ENCODE measurements around the gene RAB11FIP4. TPM values are rescaled to one million over a fixed set of nuclear protein-coding genes. Genes with fewer than 3 reads are reported as not detected.

Gene RAB11FIP4
- total and polyA plus RNA-seq, 2 of the 8 experiments (the other 6 are each of a cell fraction or from before 2014, with no cell fraction given) = 21.7 to 53.2 TPM

- no peak overlapping the region for H3K18ac ChIP-seq (ENCODE audit: extremely low read depth, low read length)
- H3K23me2 ChIP-seq (ENCODE audit: low read depth, low read length) = no peaks in the 10 kb centered on the region
- H2BK20ac ChIP-seq (ENCODE audit: low read length) = no peak overlapping the region
- CTCF ChIA-PET (ENCODE audit: partially characterized antibody) = interaction anchor here (0.7 to 2.5 kb wide), 13 partner anchors 16 to 273 kb away, joined by 3 to 10 read pairs (median 3); no protein-coding TSS in a partner anchor
- TF ChIP-seq GTF2F1 (IDR thresholded peaks at IDR 0.05; ENCODE audit: borderline replicate concordance, low read depth, low read length) (no peak), CHD1 (IDR thresholded peaks at IDR 0.05; ENCODE audit: low read depth, low read length) (no peak), EZH2 (IDR thresholded peaks at IDR 0.05; ENCODE audit: low read depth, low read length, severe bottlenecking) (no peak), TAF1 (IDR thresholded peaks at IDR 0.05; ENCODE audit: low read depth, low read length) (no peak), KDM4A (IDR thresholded peaks at IDR 0.05; ENCODE audit: low read depth, low read length, severe bottlenecking) (no peak), CBX5 (IDR thresholded peaks at IDR 0.05; ENCODE audit: low read depth, low read length) (no peak), PHF8 (conservative IDR thresholded peaks at IDR 0.05; ENCODE audit: low read depth, low read length) (no peak), SP2 (IDR thresholded peaks at IDR 0.05; ENCODE audit: low read length) (no peak), ZNF274 (IDR thresholded peaks at IDR 0.05; ENCODE audit: borderline replicate concordance, extremely low read depth, low read length) (no peak), YY1 (IDR thresholded peaks at IDR 0.05; ENCODE audit: low read depth, low read length) (no peak)
- no peak overlapping the region for H2AFZ ChIP-seq (ENCODE audit: low read length)
- H3K4me2 ChIP-seq (ENCODE audit: insufficient read depth in 1 of 2, low read depth in 2 of 2, low read length in 2 of 2) = no peak overlapping the region
- no peak overlapping the region for H3K23ac ChIP-seq (ENCODE audit: insufficient read length)
- no peaks in the 10 kb centered on the region for H3K36me3 ChIP-seq (ENCODE audit: control insufficient read depth in 2 of 4, insufficient read depth in 4 of 4, low read length in 3 of 4)
- POLR2A ChIA-PET (ENCODE audit: partially characterized antibody) = interaction anchor here (0.6 kb wide), 1 partner anchor 351 kb away, joined by 3 read pairs; no protein-coding TSS in a partner anchor
- H3K56ac ChIP-seq (replicated peaks; ENCODE audit: insufficient read length, low read depth, low read length) = no peak overlapping the region
- no peak overlapping the region for H2BK15ac ChIP-seq (ENCODE audit: low read length)
- no peaks in the 10 kb centered on the region; the same call in 1 of the 2 replicates for H3K79me1 ChIP-seq (ENCODE audit: low read depth, low read length)
- peaks cover 0 to 2% (median 0%) of the 10 kb centered on the region in 4 experiments; a peak in 1 of 7 replicates for H3K4me1 ChIP-seq (replicated peaks in 1 of 4; ENCODE audit: control insufficient read depth in 3 of 4, insufficient read depth in 4 of 4, low read length in 3 of 4)
- no peak for FAIRE-seq
- H2BK12ac ChIP-seq (ENCODE audit: low read depth, low read length) = no peak overlapping the region
- H2AK5ac ChIP-seq (ENCODE audit: low read depth, low read length) = no peak overlapping the region
- no peaks in the 10 kb centered on the region for H4K20me1 ChIP-seq (replicated peaks in 1 of 2; ENCODE audit: control insufficient read depth in 1 of 2, insufficient read depth in 2 of 2, low read length in 2 of 2)
- no peak overlapping the region for H4K8ac ChIP-seq (ENCODE audit: extremely low read depth, insufficient read depth, low read length)
- H3K27me3 ChIP-seq (replicated peaks in 1 of 4; ENCODE audit: control insufficient read depth in 3 of 4, extremely low read depth in 1 of 4, insufficient read depth in 3 of 4, low read length in 3 of 4) = no peaks in the 10 kb centered on the region
- no peaks in the 10 kb centered on the region for H3K79me2 ChIP-seq (ENCODE audit: control insufficient read depth in 1 of 2, insufficient read depth in 2 of 2, low read length in 2 of 2)
- no peak overlapping the region for H3K9ac ChIP-seq (replicated peaks in 1 of 4; ENCODE audit: extremely low read depth in 1 of 4, low read depth in 3 of 4, low read length in 3 of 4)
- H2BK120ac ChIP-seq (replicated peaks; ENCODE audit: low read depth, low read length) = no peak overlapping the region
- H4K5ac ChIP-seq (ENCODE audit: insufficient read length, low read depth, low read length) = no peak overlapping the region
- H3K4ac ChIP-seq (replicated peaks; ENCODE audit: insufficient read length, low read depth, low read length) = no peak overlapping the region
- H3K14ac ChIP-seq (ENCODE audit: insufficient read length) = no peak overlapping the region
- no peak overlapping the region for H3K27ac ChIP-seq (ENCODE audit: low read depth, low read length)
- H4K91ac ChIP-seq (replicated peaks; ENCODE audit: insufficient read length, low read length) = no peak overlapping the region
- no peak for DNase-seq (ENCODE audit: low read depth in 1 of 2, low spot score in 2 of 2)
- H3K4me3 ChIP-seq (ENCODE audit: extremely low read depth in 1 of 4, insufficient read depth in 2 of 4, low read depth in 3 of 4, low read length in 4 of 4) = no peak overlapping the region
- WGBS, 2 experiments (ENCODE audit: extremely low coverage in 1 of 2, insufficient coverage in 1 of 2, insufficient read length in 1 of 2, insufficient replicate concordance in 2 of 2, low coverage in 1 of 2, low lambda C conversion rate in 2 of 2, missing lambda C conversion rate in 1 of 2) = 93% methylated on average over 4 of the region's 4 CpGs; no CpG with 5 or more reads in 1 of the 2 experiments
- H2BK5ac ChIP-seq (ENCODE audit: low read depth, low read length) = no peak overlapping the region
- H3K9me3 ChIP-seq (ENCODE audit: insufficient read depth in 2 of 2, low read depth in 1 of 2, low read length in 1 of 2) = no peaks in the 10 kb centered on the region
These were observed 19.9 kb upstream of the RAB11FIP4 start for GRCh38 chr17:31371511-31372097.
